Endothelial cell of umbilical vein (primary cell): ENCODE measurements around the gene INTU.

Experiments used
- EZH2 ChIP-seq: IDR thresholded peaks from 2 replicates; pipeline ENCODE4 v1.6.1; 2012; ENCODE audit warnings: borderline replicate concordance, low read depth, mild to moderate bottlenecking, moderate library complexity, low read length, inconsistent platforms; ENCODE audit not compliant: severe bottlenecking
- TF ChIP-seq, protein P1 (sequence below), 2 donors: IDR thresholded peaks; 1 replicate in 1 of 2; 2 replicates in 1 of 2; pipeline ENCODE4 v1.5.1; 2011; ENCODE audit warnings: low read length in 2 of 2, mild to moderate bottlenecking in 2 of 2, moderate library complexity in 2 of 2, control low read depth in 1 of 2, inconsistent platforms in 1 of 2, low read depth in 1 of 2; ENCODE audit not compliant: insufficient read depth in 1 of 2; ENCODE audit errors: extremely low read depth in 1 of 2

- TF ChIP-seq, protein P1, sequence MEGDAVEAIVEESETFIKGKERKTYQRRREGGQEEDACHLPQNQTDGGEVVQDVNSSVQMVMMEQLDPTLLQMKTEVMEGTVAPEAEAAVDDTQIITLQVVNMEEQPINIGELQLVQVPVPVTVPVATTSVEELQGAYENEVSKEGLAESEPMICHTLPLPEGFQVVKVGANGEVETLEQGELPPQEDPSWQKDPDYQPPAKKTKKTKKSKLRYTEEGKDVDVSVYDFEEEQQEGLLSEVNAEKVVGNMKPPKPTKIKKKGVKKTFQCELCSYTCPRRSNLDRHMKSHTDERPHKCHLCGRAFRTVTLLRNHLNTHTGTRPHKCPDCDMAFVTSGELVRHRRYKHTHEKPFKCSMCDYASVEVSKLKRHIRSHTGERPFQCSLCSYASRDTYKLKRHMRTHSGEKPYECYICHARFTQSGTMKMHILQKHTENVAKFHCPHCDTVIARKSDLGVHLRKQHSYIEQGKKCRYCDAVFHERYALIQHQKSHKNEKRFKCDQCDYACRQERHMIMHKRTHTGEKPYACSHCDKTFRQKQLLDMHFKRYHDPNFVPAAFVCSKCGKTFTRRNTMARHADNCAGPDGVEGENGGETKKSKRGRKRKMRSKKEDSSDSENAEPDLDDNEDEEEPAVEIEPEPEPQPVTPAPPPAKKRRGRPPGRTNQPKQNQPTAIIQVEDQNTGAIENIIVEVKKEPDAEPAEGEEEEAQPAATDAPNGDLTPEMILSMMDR (IDR thresholded peaks at IDR 0.05; ENCODE audit: extremely low read depth in 1 of 2, insufficient read depth in 1 of 2, low read depth in 1 of 2, low read length in 2 of 2) = no peak
- no peak for TF ChIP-seq EZH2
Observed at GRCh38 chr4:127687580-127687979, 54.8 kb downstream of the INTU start.
